Endometrial microvascular endothelial cells (primary cell): ENCODE measurements around the gene BMF. TPM values are rescaled to one million over a fixed set of nuclear protein-coding genes. Genes with fewer than 3 reads are reported as not detected.

Experiments used
- in situ Hi-C: cut with HindIII; loops from 2 replicates; pipeline ENCODE4 v1.10.0; 2017; ENCODE audit warnings: low sequenced_read_pairs, low pct_unique_long_range_greater_than_20kb; ENCODE audit errors: inconsistent ontology term
- total RNA-seq: library from RNA; depleted of rRNA; stranded (reverse); fragments of >200 nt; gene quantifications from one replicate; pipeline ENCODE4 v1.2.3, GENCODE V29; 2015; ENCODE audit errors: inconsistent ontology term

Gene BMF
- total RNA-seq, 1 donor from 2014 or later: 5.2 TPM

DNA sequence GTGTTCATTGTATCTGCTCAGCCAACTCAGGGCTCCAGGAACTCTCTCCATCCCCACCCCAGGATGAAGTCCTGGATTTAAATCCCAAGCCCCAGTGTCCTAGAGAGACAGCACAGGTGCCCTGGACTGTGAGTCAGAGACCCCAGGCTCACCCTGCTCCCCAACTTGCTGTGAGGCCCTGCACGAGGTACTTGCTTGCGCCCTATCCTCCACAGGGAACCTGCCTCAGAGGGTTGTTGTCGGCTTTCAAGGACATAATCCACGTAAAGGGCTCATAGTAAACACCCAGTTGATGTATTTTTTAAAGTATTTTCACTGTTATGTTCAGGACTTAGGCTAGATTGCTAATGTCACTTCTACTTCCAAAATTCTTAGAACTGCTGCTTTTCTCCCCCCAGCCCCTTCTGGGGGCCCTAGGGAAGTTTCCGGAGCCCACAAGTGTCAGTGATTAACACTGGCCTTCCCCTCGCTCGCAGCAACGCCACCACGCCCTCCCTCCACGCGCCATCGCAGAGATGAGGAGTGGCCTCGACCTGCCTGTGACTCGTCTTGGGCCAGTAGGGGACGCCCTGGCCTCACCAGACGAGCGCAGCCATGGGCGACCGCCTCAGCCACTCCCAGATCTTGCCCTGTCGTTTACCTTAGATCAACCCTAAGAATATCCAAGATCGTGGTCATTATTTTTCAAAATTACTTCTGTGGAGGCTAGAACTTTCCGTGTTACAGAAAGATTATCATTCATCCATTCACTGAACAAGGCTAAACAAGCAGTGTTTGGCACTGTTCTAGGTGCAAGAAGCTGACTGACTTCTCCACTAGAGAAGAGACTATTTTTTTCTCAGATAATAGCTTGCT lies 63.7 kb downstream of the BMF start:
- in situ Hi-C loops: loop anchor here (25.0 kb wide), 1 partner anchor 167 kb away; no protein-coding TSS in a partner anchor

DNA sequence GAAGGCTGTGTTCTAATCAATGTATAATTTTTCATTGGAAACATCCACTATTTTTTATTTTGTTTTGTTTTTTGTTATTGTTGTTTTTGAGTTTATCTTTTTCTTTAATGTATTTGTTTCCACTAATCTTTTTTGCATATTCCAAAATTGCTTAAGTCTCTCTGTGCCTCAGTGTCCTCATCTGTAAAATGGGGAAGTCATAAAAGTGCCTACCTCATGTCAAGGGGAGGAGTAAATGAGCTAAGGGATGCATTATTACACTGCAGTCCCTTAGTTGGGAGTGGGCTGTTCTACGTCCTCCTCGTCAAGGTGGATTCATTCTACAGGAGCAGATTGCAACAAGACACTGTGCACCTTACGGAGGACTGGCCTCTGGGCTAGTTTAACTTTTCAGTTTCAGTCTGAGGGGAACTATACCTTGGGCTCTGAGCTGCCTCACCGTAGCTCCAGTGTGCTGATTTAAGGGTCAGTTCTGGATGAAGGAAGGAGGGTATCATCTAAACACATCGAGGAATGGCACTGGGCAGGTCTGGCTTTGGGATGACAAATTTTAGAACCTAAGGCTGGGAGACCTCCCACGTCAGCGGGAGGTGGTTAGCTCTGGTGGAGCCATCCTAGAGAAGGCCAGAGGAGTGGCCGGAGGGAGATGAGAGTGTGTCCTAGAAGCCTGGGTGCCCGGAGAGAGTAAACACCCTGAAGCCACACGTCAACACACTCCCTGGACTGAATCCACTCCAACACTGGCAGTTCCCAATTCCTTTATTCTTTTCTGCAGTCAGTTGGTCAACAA lies 64.6 kb downstream of the BMF start:
- in situ Hi-C loops: loop anchor here (25.0 kb wide), 1 partner anchor 168 kb away; no protein-coding TSS in a partner anchor

DNA sequence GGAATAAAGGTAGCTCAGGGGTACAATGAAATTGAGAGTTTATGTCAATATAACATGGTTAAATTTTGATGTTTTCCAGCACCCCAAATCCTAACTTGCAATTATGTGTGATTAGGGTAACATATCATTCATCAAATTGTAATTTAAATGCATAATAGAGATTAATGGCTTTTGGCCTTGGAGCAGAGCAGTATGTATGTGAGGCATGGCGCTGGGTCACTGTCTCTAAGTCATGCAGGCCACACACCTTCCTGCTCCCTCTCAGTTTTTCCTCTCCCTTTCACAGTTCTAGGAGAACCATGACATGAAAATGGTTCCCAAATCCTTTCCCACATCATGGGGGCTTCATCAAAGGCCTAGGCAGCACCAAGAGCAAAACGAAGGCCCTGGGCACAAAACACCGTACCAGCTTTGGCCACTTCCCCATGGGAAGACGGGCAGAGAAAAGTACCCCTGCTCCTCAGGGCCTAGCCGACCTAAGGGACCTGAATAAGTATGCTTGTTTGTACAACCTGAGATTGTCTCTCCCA lies 65.8 kb downstream of the BMF start:
- in situ Hi-C loops: loop anchor here (25.0 kb wide), 1 partner anchor 169 kb away; no protein-coding TSS in a partner anchor

DNA sequence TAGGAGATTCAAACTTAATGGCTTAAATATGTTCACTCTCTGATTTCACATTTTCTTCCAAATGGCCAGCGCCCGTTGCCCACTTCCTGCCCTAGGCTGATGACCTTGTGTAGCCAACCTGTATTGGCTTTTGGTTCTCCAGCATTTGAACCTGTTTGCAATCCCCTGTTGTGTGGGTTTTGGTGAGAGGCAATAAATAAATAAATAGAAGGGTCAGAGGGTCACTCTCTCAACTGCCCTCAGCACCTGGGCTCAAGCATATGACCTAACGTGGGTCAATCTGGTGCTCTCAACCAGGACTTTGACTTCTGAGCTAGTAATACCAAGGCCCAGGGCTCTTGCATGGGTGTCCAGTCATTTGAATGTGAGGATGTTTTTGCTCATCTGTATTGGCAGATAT lies 67.9 kb downstream of the BMF start:
- in situ Hi-C loops: loop anchor here (25.0 kb wide), 1 partner anchor 172 kb away; no protein-coding TSS in a partner anchor

DNA sequence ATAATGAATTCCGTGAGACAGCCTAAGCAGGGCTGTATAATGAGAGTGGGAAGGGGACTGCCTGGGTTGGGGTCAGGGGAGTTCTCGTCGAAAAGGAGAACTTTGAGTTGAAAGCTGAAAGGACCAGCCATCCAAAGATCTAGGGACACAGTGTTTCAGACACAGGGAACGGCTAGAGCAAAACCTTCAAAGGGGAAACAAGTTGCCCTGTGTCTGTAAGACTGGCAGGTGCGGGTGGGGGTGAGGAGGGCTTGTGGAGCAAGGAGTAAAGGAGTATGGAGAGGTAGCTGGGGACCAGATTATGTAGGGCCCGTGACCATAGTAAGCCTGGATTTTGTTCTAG lies 68.4 kb downstream of the BMF start:
- in situ Hi-C loops: loop anchor here (25.0 kb wide), 1 partner anchor 172 kb away; no protein-coding TSS in a partner anchor

DNA sequence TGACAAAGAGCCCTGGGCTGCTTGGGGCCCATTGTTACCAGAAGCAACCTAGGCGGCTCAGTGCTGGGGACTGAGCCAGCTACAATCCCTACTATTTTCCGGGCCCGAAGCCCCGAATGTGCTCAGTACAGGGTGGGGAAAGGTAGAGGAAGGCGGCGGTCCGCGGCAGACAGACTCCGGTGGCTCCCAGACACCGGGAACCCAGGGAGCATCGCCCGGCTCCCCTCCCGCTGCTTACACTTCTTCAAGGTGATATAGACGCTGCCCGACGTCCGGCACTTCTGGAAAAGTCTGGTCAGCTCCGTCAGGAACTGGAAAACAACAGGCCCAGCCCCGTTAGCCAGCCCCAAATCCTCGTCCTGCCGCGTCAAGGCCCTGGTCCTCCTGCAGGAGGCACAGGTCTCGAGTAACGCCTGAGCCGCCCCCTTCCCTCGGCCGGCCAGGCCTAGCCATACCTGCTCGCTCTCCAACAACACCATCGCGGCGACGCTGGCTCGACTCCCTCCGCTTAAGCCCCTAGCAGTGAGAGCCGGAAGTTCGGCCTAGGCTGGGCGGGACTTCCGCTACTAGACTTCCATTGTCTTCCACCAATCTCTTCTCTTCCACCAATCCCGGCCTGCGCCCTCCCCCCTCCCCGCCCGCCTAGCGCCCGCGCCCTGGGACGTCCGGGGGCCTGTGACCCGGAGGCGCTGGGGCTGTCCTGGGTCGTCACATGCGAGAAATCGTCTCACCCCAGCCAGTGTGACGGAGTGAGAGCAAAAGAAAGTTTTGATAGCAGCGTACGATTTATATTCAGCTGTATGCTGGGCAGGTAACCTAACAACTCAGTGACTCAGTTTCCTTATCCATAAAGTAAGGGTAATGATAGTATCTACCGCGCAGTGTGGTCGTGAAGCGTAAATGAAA lies 69.8 kb downstream of the BMF start, which contains the start of gene SRP14:
TSS of gene SRP14 (minus strand) at position 544 of the 906 bp plus-strand sequence. CDS start at position 479, 65 bp downstream.
- in situ Hi-C loops: loop anchor here (25.0 kb wide), 1 partner anchor 173 kb away; no protein-coding TSS in a partner anchor

DNA sequence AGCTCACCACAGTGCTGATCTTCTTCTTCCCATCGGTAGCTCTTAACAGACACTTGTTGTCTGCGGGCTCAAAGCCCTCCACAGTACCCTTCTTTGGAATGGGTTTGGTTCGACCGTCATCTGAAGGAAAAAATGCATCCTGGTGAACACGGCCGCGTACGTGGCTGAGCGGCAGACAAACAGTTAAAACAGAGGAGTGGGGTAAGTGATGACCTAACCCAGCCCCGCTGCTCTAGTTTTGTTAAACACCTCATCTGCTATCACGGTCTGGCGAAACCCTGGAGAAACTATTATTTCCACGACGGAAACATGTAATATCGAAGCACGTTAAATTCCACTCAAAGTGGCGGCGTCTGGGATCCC lies 70.4 kb downstream of the BMF start:
- in situ Hi-C loops: loop anchor here (25.0 kb wide), 1 partner anchor 174 kb away; no protein-coding TSS in a partner anchor

Other genes starting within 250 kb of the BMF start
- gene GPR176, start 188.6 kb downstream of the BMF start, total RNA-seq: 26.5 TPM
- gene EIF2AK4, start 174.8 kb downstream of the BMF start, total RNA-seq: 66.6 TPM
- 228 TPM for gene SRP14, start 69.7 kb downstream of the BMF start, total RNA-seq
- 74.1 TPM for gene BUB1B, start 52.2 kb upstream of the BMF start, total RNA-seq
- gene PAK6, start 130.2 kb upstream of the BMF start, total RNA-seq: not detected
- not detected for gene ANKRD63, start 174.2 kb upstream of the BMF start, total RNA-seq
- 1.6 TPM for gene PLCB2, start 199.1 kb upstream of the BMF start, total RNA-seq
- gene INAFM2, start 214.8 kb upstream of the BMF start, total RNA-seq: 15.1 TPM
- 16.1 TPM for gene CCDC9B, start 232.1 kb upstream of the BMF start, total RNA-seq
- gene PHGR1, start 242.2 kb upstream of the BMF start, total RNA-seq: not detected
- 0.46 TPM for gene DISP2, start 249.3 kb upstream of the BMF start, total RNA-seq